Cardiac muscle cell (in vitro differentiated cells and primary cell): Measurements from ENCODE around the gene C6orf136. TPM values are rescaled to one million over a fixed set of nuclear protein-coding genes. Genes with fewer than 3 reads are reported as not detected.
A peak's percentile ranks its signal among the peaks of the same experiment; 100 is the strongest.

Source experiments
- DNase-seq, 2 donors: peaks; one replicate each; pipeline versions ENCODE4 v3.0.0 to v3.0.0-alpha.2; 2010 to 2017; ENCODE audit warnings: low read depth in 1 of 2, low spot score in 1 of 2
- H3K27ac ChIP-seq: fragments of 200-600 bp; sonication (generic); 2 replicates; pipeline ENCODE4 v1.5.1; 2016
- H3K27me3 ChIP-seq: fragments of 200-600 bp; sonication (generic); 2 replicates; pipeline ENCODE4 v1.6.0; 2016; ENCODE audit warnings: control low read depth
- H3K36me3 ChIP-seq: fragments of 200-600 bp; sonication (generic); 2 replicates; pipeline ENCODE4 v1.5.1; 2016; ENCODE audit warnings: control low read depth
- H3K4me1 ChIP-seq: fragments of 200-600 bp; sonication (generic); 2 replicates; pipeline ENCODE4 v1.8.1; 2017; ENCODE audit warnings: low read depth, mild to moderate bottlenecking, mixed run types
- H3K4me3 ChIP-seq: fragments of 200-600 bp; sonication (generic); 2 replicates; pipeline ENCODE4 v1.5.1; 2016; ENCODE audit warnings: mild to moderate bottlenecking
- H3K9me3 ChIP-seq: fragments of 200-600 bp; sonication (generic); 2 replicates; pipeline ENCODE4 v1.5.1; 2017; ENCODE audit warnings: low read depth, mild to moderate bottlenecking, control low read depth
- CTCF ChIP-seq: IDR thresholded peaks from 2 replicates; pipeline ENCODE4 v1.5.1; 2012; ENCODE audit warnings: low read depth, mild to moderate bottlenecking, low read length
- polyA plus RNA-seq: library from polyadenylated mRNA; unstranded; fragments of >200 nt; fragmentation: Nextera tagmentation; extraction: Ambion mirVana; gene quantifications from 2 replicates; pipeline ENCODE4 v1.2.1, GENCODE V29; 2016
- total RNA-seq: library from RNA; depleted of rRNA; stranded (reverse); fragments of >200 nt; gene quantifications from 2 replicates; pipeline ENCODE4 v1.2.3, GENCODE V29; 2016

The C6orf136 gene
- total and polyA plus RNA-seq, 2 experiments from 2014 or later, result 28.5 to 40.1 TPM

- Histone ChIP-seq H3K36me3 (peaks cover 18% of the 10 kb centered on the region), H3K27me3 (no peaks in the 10 kb centered on the region), H3K9me3 (no peaks in the 10 kb centered on the region), H3K4me3 (peak overlapping the region; percentile 64), H3K4me1 (peaks cover 7% of the 10 kb centered on the region), H3K27ac (peak overlapping the region; percentile 83)
- TF ChIP-seq CTCF, result no peak
- peak; percentile 55 to 88 for DNase-seq
Observed at GRCh38 chr6:30647242-30648116, 546 bp downstream of the C6orf136 start.

- TF ChIP-seq CTCF, result no peak
- H3K36me3 ChIP-seq, result peaks cover 49% of the 10 kb centered on the region
- H3K4me3 ChIP-seq, result no peak overlapping the region
- peaks cover 5% of the 10 kb centered on the region for H3K4me1 ChIP-seq
- H3K27ac ChIP-seq, result no peak overlapping the region
- H3K27me3 ChIP-seq, result no peaks in the 10 kb centered on the region
- no peak for DNase-seq
- H3K9me3 ChIP-seq, result no peaks in the 10 kb centered on the region
Observed at GRCh38 chr6:30651143-30651542, 4.2 kb downstream of the C6orf136 start.

- no peak overlapping the region for H3K4me3 ChIP-seq
- peaks cover 70% of the 10 kb centered on the region for H3K36me3 ChIP-seq
- no peaks in the 10 kb centered on the region for H3K9me3 ChIP-seq
- no peak overlapping the region for H3K27ac ChIP-seq
- H3K4me1 ChIP-seq, result no peaks in the 10 kb centered on the region
- no peak for DNase-seq
- H3K27me3 ChIP-seq, result no peaks in the 10 kb centered on the region
- TF ChIP-seq CTCF, result no peak
Observed at GRCh38 chr6:30654798-30655742, 8.1 kb downstream of the C6orf136 start.

- TF ChIP-seq CTCF, result no peak
Observed at GRCh38 chr6:30655743-30656094, 8.8 kb downstream of the C6orf136 start.

GRCh38 chr6:30656513-30656912 is 9.6 kb downstream of the C6orf136 start:
- no peaks in the 10 kb centered on the region for H3K4me1 ChIP-seq
- no peak overlapping the region for H3K27ac ChIP-seq
- no peak for TF ChIP-seq CTCF
- no peak for DNase-seq
- H3K9me3 ChIP-seq, result no peaks in the 10 kb centered on the region
- no peak overlapping the region for H3K4me3 ChIP-seq
- H3K36me3 ChIP-seq, result peaks cover 73% of the 10 kb centered on the region
- H3K27me3 ChIP-seq, result no peaks in the 10 kb centered on the region

More at GRCh38 chr6:30655743-30656094, 8.8 kb downstream of the C6orf136 start:
- Histone ChIP-seq H3K27ac (no peak overlapping the region), H3K36me3 (peaks cover 70% of the 10 kb centered on the region), H3K4me3 (no peak overlapping the region), H3K9me3 (no peaks in the 10 kb centered on the region), H3K4me1 (no peaks in the 10 kb centered on the region), H3K27me3 (no peaks in the 10 kb centered on the region)
- DNase-seq, result no peak
